Measurements from ENCODE around the gene PEX11G. TPM values are rescaled to one million over a fixed set of nuclear protein-coding genes. Genes with fewer than 3 reads are reported as not detected.

The PEX11G gene
- total and polyA plus RNA-seq, 2 of the 8 experiments (the other 6 are each of a cell fraction or from before 2014, with no cell fraction given) = 2.1 to 4.3 TPM

DNA sequence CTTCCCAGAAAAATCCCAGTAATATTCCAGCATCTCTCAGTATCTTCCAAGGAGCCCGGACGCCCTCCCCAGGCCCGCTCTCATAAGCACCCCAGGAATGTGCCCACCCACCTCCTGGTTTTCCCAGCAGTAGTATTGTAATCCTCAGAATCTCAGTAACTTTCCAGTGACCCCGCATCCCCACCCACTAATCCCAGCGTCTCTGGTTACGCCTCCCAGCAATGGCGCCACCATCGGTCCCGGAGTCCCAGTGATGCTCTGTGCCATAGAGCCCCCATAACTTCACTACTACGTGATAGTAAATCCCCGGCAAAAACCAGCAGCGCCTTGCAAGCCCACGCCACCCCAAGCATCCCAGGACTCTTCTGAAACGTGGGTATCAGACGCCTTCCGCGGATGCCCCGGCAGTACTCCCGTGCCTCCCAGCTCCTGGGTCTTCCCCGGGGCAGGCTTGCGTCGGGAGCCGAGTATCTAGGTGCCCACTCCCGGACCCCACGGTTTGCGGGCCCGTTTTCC, 45.8 kb upstream of the PEX11G start (continued):
- TF ChIP-seq, protein P1, sequence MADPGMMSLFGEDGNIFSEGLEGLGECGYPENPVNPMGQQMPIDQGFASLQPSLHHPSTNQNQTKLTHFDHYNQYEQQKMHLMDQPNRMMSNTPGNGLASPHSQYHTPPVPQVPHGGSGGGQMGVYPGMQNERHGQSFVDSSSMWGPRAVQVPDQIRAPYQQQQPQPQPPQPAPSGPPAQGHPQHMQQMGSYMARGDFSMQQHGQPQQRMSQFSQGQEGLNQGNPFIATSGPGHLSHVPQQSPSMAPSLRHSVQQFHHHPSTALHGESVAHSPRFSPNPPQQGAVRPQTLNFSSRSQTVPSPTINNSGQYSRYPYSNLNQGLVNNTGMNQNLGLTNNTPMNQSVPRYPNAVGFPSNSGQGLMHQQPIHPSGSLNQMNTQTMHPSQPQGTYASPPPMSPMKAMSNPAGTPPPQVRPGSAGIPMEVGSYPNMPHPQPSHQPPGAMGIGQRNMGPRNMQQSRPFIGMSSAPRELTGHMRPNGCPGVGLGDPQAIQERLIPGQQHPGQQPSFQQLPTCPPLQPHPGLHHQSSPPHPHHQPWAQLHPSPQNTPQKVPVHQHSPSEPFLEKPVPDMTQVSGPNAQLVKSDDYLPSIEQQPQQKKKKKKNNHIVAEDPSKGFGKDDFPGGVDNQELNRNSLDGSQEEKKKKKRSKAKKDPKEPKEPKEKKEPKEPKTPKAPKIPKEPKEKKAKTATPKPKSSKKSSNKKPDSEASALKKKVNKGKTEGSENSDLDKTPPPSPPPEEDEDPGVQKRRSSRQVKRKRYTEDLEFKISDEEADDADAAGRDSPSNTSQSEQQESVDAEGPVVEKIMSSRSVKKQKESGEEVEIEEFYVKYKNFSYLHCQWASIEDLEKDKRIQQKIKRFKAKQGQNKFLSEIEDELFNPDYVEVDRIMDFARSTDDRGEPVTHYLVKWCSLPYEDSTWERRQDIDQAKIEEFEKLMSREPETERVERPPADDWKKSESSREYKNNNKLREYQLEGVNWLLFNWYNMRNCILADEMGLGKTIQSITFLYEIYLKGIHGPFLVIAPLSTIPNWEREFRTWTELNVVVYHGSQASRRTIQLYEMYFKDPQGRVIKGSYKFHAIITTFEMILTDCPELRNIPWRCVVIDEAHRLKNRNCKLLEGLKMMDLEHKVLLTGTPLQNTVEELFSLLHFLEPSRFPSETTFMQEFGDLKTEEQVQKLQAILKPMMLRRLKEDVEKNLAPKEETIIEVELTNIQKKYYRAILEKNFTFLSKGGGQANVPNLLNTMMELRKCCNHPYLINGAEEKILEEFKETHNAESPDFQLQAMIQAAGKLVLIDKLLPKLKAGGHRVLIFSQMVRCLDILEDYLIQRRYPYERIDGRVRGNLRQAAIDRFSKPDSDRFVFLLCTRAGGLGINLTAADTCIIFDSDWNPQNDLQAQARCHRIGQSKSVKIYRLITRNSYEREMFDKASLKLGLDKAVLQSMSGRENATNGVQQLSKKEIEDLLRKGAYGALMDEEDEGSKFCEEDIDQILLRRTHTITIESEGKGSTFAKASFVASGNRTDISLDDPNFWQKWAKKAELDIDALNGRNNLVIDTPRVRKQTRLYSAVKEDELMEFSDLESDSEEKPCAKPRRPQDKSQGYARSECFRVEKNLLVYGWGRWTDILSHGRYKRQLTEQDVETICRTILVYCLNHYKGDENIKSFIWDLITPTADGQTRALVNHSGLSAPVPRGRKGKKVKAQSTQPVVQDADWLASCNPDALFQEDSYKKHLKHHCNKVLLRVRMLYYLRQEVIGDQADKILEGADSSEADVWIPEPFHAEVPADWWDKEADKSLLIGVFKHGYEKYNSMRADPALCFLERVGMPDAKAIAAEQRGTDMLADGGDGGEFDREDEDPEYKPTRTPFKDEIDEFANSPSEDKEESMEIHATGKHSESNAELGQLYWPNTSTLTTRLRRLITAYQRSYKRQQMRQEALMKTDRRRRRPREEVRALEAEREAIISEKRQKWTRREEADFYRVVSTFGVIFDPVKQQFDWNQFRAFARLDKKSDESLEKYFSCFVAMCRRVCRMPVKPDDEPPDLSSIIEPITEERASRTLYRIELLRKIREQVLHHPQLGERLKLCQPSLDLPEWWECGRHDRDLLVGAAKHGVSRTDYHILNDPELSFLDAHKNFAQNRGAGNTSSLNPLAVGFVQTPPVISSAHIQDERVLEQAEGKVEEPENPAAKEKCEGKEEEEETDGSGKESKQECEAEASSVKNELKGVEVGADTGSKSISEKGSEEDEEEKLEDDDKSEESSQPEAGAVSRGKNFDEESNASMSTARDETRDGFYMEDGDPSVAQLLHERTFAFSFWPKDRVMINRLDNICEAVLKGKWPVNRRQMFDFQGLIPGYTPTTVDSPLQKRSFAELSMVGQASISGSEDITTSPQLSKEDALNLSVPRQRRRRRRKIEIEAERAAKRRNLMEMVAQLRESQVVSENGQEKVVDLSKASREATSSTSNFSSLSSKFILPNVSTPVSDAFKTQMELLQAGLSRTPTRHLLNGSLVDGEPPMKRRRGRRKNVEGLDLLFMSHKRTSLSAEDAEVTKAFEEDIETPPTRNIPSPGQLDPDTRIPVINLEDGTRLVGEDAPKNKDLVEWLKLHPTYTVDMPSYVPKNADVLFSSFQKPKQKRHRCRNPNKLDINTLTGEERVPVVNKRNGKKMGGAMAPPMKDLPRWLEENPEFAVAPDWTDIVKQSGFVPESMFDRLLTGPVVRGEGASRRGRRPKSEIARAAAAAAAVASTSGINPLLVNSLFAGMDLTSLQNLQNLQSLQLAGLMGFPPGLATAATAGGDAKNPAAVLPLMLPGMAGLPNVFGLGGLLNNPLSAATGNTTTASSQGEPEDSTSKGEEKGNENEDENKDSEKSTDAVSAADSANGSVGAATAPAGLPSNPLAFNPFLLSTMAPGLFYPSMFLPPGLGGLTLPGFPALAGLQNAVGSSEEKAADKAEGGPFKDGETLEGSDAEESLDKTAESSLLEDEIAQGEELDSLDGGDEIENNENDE (IDR thresholded peaks at IDR 0.05; ENCODE audit: insufficient replicate concordance, low read length) = no peak
- TF ChIP-seq MAFK (IDR thresholded peaks at IDR 0.05; ENCODE audit: low read depth, low read length) (no peak), ASH2L (IDR thresholded peaks at IDR 0.05; ENCODE audit: low read length) (no peak), EP300 (IDR thresholded peaks at IDR 0.05; ENCODE audit: borderline replicate concordance in 1 of 2, low read depth in 2 of 2, low read length in 2 of 2) (no peak), POLR2AphosphoS5 (IDR thresholded peaks at IDR 0.05; ENCODE audit: low read depth, low read length) (no peak), BACH1 (IDR thresholded peaks at IDR 0.05; ENCODE audit: low read length) (no peak), CHD1 (IDR thresholded peaks at IDR 0.05; ENCODE audit: low read depth, low read length) (no peak), RNF2 (IDR thresholded peaks at IDR 0.05; ENCODE audit: borderline replicate concordance, low read depth, low read length, missing control alignments, poor library complexity, severe bottlenecking) (no peak), GTF2F1 (IDR thresholded peaks at IDR 0.05; ENCODE audit: borderline replicate concordance, low read depth, low read length) (no peak), KDM1A (IDR thresholded peaks at IDR 0.05; ENCODE audit: borderline replicate concordance, low read length) (no peak), YY1 (IDR thresholded peaks at IDR 0.05; ENCODE audit: low read depth, low read length) (peak; percentile 89)
